ENCODE data around the gene CASP3.

- TF ChIP-seq CTCF (conservative IDR thresholded peaks at IDR 0.05; ENCODE audit: low read length) = no peak
- TF ChIP-seq EZH2phosphoT487 (IDR thresholded peaks at IDR 0.05; ENCODE audit: borderline replicate concordance) = no peak
These were observed 60.4 kb downstream of the CASP3 start for GRCh38 chr4:184588893-184589292.
